ENCODE data around the gene NUP98. TPM values are rescaled to one million over a fixed set of nuclear protein-coding genes. Genes with fewer than 3 reads are reported as not detected.

NUP98 gene
- total and polyA plus RNA-seq, 11 donors = 13.2 to 77.9 (median 45.3) TPM

DNA sequence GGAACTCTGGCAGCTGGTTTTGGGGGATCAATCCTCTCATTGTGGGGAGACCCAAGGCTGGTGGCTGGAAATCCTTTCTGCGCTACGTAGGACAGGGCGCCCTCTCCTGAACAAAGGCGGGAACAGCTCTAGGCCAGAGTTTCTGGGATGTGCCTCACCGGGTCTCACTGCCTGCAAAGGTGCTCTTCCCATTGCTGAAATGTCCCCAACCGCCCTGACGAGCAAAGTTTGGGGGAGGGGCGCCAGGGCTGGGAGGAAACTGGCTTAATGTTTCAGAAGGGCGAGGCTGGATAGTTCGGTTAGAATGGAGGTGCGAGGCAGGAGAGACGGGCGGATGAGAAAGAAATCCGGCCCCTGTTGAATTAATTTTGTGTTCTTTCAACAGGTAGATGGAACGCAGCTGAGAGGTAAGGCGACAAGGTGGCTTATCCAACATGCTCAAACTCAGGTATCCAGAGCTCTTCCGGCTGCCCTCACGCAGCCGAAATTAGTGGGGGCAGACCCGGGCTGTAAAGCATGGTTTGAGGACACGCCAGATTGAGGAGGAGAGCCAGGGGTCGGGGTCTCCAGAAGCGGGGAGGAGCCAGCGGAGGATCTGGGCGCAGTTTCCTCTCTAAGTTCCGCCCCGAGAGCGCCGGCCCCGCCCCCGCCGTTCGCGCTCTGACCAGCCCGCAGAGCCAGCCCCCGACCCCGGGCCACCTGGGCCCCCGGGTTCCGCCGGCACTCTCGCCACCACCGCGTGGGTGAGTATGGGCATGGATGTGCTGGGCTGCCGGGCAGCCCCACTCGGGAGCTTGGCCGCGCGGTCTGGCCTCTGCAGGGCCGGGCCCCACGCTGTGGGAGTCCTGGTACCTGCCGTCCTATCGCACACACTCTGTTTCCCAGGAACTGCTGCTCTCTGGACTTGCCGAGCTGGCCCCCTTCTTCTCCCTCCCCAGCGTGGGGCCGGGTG, 10.8 kb upstream of the NUP98 start, which contains the start of gene PGAP2:
PGAP2 (plus strand) TSS at position 652 of the 952 bp plus-strand sequence. CDS start 2,700 bp downstream, outside the sequence.
- Histone ChIP-seq H3K9me3 (no peaks in the 10 kb centered on the region), H3K27me3 (no peaks in the 10 kb centered on the region), H3K27ac (peak within 1 kb of the TSS in 11 of 12 donors; percentile 3 to 87 (median 71)), H3K36me3 (no peaks in the 10 kb centered on the region), H3K4me1 (peaks cover 0 to 38% (median 16%) of the 10 kb centered on the region in 12 donors), H3K4me3 (peak within 1 kb of the TSS; percentile 38 to 96 (median 70))
- peak in 3 of 4 donors; percentile 59 to 80 (median 72) for ATAC-seq
- TF ChIP-seq CTCF (IDR thresholded peaks at IDR 0.05) = peak; percentile 43 to 79 (median 62)
- no peak for TF ChIP-seq POLR2A (IDR thresholded peaks at IDR 0.05)
- intact Hi-C loops (cut with DNase I) = loop anchor here in 4 of 10 donors (5.0 kb wide), 1 partner anchor 34 kb away; the partner anchor contains the start of gene RHOG (in 4 of the 4)
- 1 to 4% (median 2%) methylated on average over 21 to 55 of the region's 55 CpGs for WGBS, 4 donors
- peak; percentile 60 to 83 (median 73) for DNase-seq

GRCh38 chr11:3803726-3804495, 6.6 kb upstream of the NUP98 start:
- Histone ChIP-seq H3K27ac (no peak overlapping the region), H3K9me3 (no peaks in the 10 kb centered on the region), H3K4me3 (no peak overlapping the region), H3K27me3 (no peaks in the 10 kb centered on the region), H3K36me3 (no peaks in the 10 kb centered on the region), H3K4me1 (peaks cover 0 to 10% (median 4%) of the 10 kb centered on the region in 12 donors)
- intact Hi-C loops (cut with DNase I) = no loop called here
- ATAC-seq (no peak), DNase-seq (no peak)
- TF ChIP-seq POLR2A (IDR thresholded peaks at IDR 0.05) (no peak), CTCF (IDR thresholded peaks at IDR 0.05) (no peak)
- 86 to 94% (median 93%) methylated on average over 11 of the region's 11 CpGs for whole genome bisulfite sequencing, 4 donors

GRCh38 chr11:3802011-3802790, 4.8 kb upstream of the NUP98 start:
- no peak for TF ChIP-seq CTCF (IDR thresholded peaks at IDR 0.05)
- no peak for TF ChIP-seq POLR2A (IDR thresholded peaks at IDR 0.05)
- H3K36me3 ChIP-seq = no peaks in the 10 kb centered on the region
- 71 to 76% (median 74%) methylated on average over 4 of the region's 4 CpGs for WGBS, 4 donors
- ATAC-seq (no peak), DNase-seq (no peak)
- H3K4me1 ChIP-seq = peaks cover 0 to 9% (median 5%) of the 10 kb centered on the region in 12 donors
- H3K4me3 ChIP-seq = no peak overlapping the region
- intact Hi-C loops (cut with DNase I) = no loop called here
- no peak overlapping the region for H3K27ac ChIP-seq
- H3K9me3 ChIP-seq = no peaks in the 10 kb centered on the region
- no peaks in the 10 kb centered on the region for H3K27me3 ChIP-seq

Data from heart left ventricle (tissue), 16 donors.